GM18873 (cell line): ENCODE data around the gene C2CD4C.
"Not testable (repeated sequence)": the region's sequence is repeated elsewhere in the genome, so short reads cannot be mapped to it uniquely, and the experiment has no call there.

ENCODE experiments used
- ATAC-seq: cut with Tn5 transposase; IDR thresholded peaks from one replicate; pipeline ENCODE4 v1.9.1; 2021; ENCODE audit warnings: mild to moderate bottlenecking, moderate library complexity, moderate number of reproducible peaks; ENCODE audit not compliant: unreplicated experiment, low FRiP score

The C2CD4C gene

DNA sequence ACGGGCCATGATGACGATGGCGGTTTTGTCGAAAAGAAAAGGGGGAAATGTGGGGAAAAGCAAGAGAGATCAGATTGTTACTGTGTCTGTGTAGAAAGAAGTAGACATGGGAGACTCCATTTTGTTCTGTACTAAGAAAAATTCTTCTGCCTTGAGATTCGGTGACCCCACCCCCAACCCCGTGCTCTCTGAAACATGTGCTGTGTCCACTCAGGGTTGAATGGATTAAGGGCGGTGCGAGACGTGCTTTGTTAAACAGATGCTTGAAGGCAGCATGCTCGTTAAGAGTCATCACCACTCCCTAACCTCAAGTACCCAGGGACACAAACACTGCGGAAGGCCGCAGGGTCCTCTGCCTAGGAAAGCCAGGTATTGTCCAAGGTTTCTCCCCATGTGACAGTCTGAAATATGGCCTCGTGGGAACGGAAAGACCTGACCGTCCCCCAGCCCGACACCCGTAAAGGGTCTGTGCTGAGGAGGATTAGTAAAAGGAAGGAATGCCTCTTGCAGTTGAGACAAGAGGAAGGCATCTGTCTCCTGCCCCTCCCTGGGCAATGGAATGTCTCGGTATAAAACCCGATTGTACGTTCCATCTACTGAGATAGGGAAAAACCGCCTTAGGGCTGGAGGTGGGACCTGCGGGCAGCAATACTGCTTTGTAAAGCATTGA is 22.2 kb downstream of the C2CD4C start:
- ATAC-seq = not testable (repeated sequence)

DNA sequence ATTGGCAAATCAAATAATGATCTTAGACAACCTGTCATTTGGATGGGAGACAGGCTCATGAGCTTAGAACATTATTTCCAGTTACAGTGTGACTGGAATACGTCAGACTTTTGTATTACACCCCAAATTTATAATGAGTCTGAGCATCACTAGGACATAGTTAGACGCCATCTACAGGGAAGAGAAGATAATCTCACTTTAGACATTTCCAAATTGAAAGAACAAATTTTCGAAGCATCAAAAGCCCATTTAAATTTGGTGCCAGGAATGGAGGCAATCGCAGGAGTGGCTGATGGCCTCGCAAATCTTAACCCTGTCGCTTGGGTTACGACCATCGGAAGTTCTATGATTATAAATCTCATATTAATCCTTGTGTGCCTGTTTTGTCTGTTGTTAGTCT is 22.8 kb downstream of the C2CD4C start:
- not testable (repeated sequence) for ATAC-seq

DNA sequence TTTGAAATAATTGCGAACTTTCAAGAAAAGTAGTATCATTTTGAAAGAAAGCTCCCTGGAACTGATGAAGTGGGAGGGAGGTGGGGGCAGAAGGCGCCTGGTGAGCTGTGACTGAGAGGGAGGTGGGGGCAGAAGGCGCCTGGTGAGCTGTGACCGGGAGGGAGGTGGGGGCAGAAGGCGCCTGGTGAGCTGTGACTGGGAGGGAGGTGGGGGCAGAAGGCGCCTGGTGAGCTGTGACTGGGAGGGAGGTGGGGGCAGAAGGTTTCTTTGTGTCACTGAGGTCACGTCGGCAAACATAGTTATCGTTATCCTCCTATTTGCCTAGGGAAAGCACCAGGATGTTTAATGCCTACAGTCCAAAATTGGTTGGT is 24.2 kb downstream of the C2CD4C start:
- no peak for ATAC-seq

DNA sequence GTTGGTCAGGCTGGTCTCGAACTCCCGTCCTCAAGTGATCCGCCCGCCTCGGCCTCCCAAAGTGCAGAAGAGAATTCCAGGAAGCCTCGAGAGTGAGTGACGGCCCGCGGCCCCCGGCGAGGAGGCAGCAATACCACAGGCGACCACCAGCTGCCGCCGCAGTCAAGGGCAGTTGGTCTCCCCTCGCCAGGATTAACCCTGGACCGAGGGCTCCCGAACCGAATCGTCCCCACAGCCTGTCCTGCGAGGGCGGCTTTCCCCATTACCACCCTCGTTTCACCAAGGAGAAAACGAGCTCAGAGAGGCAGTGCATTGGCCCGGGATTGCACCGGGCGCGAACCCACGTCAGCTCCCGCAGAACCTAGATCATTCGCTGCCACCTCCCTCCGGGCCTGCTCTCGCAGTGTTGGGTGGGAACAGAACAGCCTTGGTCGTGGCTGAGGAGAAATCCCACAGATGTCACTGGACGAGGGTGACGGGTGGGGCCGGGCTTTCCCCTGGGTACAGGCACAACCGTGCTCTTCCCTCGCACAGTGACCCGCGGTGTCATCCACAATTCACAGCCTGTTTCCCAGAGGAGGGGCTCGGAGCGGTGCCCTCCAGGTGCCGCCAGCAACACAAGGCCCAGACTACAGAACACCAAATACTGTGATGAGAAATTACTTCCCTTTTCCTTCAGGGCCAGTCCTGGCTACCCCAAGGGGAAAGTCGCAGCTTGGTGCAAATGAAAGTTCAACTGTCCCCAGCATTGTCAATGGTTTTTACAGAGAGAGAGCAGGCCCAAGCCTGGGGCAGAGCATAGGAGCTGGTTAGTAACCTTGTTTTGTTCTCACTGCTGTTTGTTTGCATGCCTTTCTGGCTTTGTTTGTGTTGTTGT is 24.8 kb downstream of the C2CD4C start:
- no peak for ATAC-seq

DNA sequence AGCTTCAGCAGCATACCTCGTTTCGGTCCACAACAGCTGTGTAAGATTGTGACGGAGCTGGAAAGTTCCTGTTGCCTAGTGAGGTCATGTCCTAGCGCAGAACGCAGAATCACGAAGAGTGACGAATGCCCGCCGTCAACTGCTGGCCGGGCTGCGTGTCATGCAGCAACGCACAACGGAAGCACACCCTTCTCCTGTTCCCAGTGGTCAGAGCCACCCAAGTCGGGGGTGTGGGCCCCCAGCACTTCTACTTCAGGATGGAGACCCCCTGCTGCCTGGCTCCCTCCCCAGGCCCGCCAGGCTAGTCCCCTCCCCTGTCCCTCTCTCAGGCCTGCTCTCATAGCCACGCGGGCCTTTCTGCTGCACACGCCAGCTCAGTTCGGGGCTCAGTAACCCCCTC is 25.9 kb downstream of the C2CD4C start:
- no peak for ATAC-seq

DNA sequence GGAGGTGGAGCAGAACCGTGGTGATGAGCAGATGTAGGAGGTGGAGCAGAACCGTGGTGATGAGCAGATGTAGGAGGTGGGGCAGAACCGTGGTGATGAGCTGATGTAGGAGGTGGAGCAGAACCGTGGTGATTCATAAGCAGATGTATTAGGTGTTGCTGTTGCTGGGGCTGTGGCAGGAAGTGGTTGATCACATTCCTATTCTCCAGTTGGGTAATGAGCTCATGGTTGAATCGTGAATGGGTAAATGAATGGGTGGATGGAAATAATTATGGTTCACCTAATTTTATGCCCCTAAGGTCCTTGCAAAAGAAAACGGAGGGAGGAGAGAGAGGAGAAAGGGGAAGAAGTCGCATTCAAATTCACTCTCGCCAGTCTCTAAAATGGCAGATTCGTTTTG is 26.4 kb downstream of the C2CD4C start:
- ATAC-seq = not testable (repeated sequence)

DNA sequence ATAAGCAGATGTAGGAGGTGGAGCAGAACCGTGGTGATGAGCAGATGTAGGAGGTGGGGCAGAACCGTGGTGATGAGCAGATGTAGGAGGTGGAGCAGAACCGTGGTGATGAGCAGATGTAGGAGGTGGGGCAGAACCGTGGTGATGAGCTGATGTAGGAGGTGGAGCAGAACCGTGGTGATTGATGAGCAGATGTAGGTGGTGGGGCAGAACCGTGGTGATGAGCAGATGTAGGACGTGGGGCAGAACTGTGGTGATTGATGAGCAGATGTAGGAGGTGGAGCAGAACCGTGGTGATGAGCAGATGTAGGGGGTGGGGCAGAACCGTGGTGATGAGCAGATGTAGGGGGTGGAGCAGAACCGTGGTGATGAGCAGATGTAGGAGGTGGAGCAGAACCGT is 27.0 kb downstream of the C2CD4C start:
- not testable (repeated sequence) for ATAC-seq

DNA sequence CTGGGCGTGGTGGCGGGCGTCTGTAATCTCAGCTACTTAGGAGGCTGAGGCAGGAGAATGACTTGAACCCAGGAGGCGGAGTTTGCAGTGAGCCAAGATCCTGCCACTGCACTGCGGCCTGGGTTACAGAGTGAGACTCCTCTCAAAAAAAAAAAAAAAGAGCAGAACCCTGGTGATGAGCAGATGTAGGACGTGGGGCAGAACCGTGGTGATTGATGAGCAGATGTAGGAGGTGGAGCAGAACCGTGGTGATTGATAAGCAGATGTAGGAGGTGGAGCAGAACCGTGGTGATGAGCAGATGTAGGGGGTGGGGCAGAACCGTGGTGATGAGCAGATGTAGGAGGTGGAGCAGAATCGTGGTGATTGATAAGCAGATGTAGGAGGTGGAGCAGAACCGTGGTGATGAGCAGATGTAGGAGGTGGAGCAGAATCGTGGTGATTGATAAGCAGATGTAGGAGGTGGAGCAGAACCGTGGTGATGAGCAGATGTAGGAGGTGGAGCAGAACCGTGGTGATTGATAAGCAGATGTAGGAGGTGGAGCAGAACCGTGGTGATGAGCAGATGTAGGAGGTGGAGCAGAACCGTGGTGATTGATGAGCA is 28.2 kb downstream of the C2CD4C start:
- ATAC-seq = not testable (repeated sequence)

DNA sequence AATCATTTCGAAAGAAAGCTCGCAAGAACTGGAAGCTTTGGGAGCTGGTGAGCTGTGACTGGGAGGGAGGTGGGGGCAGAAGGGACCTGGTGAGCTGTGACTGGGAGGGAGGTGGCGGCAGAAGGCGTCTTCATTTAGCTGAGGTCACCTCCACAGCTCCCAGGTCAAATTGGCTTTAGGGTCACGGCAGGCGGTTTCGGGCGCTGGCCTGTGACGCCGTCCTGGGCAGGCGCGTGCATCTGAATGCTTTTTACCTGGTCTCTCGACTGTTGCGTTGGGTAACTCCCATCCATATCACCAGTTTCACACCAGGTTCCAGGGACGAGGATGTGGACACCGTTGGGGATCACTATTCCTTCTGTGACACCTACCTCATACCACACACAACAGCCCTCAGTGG is 29.2 kb downstream of the C2CD4C start:
- ATAC-seq = no peak

DNA sequence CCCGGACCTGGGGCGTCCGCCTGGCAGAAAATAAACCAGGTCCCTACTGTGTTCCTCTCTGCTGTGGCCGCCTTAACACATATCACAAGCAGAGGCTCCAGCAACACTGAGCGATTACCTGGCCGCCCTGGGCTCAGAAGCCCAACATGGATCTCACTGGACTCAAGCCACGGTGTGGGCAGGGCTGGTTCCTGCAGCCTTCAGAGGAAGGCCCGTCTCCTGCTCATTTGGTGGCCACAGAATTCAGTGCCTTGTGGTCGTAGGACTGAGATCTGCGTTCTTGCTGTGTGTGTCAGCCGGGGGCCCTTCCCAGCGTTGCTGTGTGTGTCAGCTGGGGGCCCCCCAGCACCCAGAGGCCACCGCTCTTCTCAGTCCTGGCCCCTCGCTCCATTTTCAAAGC is 30.2 kb downstream of the C2CD4C start:
- no peak for ATAC-seq

DNA sequence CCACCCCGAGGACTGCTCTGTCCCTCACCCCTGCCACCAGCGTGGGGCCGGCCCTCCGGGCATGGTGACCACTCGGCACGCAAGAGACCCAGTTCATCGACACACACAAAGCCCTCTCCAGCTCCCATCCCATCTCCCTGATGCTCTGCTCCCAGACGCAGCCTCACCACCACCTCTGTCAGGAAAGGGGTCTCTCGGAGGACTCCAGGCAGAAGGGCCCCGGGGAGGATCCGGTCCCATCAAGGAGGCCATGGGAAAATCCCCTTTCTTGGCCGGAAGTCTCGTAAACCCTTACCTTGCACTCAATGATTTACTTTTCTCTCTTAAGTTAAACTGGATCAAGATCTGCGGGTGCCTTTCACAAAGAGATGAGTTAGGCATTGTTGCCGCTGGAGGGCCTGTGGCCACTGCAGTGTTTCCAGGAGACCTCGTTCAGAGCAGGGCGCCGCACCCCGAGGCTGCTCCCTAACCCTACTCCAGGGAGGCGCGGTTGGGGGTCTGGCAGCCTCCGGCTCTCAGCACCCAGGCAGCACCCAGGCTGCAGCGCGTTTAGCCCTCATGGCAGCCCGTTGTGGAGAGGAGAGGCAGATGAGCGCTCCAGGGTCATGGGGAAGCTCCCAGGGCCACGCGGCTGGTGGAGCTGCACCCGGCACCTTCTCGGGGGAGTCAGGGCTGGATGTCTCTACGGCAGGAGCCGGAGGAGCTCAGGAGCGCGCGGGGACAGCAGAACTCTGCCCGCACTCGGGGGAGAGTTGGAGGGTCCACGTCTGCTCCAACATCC is 31.0 kb downstream of the C2CD4C start:
- ATAC-seq = no peak

DNA sequence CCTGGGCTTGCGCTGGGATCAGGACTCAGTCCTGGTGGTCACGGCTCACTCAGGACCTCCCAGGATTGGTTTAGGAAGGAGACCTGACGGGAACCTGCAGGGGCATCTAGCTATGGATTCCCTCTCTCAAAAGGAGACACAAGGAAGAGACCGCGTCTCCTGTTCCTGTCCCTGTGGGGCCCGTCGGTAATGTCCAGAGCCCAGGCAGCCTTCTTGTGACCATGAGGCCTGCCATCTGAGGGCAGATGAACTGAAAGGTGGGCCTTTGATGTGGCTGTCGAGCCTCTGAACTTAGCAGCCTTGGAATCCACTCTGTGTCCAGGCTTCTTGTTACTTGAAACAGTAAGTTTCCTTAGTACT is 32.9 kb downstream of the C2CD4C start:
- ATAC-seq = no peak

DNA sequence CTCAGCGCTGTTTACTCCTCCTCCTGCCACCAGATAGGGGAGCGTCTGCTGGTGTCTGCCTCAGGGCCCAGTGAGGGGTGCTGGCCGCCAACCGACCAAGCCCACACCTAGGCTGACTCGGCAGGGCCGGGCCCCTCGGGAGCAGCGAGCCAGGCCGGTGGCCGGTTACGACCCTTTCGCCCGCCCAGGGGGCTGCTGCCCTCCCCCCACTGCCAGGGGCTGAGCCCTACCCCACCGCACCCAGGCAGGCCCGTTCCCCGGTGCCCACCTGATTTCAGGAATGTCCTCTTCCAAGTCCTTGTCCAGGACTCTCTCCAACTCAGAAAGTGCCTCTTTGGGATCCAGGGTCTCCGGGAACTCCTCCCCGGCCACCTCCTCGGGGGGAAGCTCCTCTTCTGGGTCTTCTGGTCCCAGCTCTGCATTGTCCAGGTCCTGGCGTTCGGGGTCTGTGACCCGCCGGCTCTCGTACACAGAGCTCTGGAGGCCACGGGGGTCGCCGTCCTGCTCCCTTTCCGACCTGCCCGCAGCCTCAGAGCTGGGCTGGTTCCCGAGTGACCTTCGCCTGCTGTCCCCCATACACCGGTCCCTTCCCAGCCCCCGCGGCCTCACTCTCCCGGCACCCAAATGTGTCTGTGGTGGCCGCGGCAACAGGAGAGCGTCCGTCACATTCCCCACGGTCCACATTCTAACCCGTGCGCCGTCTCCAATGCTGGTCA is 33.4 kb downstream of the C2CD4C start:
- no peak for ATAC-seq

DNA sequence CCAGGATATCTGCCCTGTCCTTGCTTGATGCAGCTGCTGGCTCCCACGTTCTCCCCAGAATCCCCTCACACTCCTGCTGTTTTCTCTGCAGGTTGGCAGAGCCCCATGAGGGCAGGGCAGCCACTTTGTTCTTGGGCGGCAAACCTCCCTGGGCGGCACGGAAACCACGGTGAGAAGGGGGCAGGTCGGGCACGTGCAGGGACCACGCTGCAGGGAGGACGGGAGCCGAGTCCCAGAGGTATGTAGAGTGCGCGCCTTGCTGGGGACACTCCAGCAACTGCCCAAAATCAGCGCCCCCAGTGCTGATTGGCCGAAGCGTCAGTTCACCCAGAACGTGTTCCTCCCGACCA is 34.1 kb downstream of the C2CD4C start:
- no peak for ATAC-seq

DNA sequence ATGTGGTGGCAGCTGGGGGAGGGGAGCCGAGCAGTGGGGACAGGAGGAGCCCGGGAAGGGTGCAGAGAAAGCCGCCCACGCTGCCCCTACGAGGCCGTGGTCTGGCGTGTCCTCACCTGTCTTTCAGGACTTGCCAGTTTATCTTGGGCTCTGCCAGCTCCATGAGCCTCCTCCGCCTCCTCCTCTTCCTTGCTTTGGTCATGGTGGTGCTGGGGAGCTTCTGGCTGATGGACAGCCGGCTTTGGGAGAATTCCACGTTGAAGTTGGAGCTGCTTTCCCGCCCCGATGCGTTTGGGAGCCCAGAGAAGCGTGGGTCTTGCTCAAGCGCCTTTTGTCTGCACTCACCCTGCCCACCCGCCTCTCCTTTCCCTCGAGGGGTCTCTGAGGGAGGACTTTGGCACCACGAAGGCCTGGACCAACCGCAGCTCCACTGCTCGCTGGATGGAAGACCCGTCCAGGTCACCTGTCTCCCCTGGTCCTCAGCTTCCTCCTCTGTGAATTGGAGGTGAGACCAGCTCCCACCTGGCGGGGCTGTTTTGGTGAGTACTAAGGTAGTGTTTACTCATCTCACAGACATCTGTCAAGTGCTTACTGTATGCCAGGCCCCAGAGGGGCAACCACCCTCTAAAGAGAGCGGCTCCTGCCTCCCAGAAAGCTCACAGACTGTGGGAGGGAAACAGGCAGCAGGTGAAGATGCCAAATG is 34.6 kb downstream of the C2CD4C start:
- no peak for ATAC-seq

DNA sequence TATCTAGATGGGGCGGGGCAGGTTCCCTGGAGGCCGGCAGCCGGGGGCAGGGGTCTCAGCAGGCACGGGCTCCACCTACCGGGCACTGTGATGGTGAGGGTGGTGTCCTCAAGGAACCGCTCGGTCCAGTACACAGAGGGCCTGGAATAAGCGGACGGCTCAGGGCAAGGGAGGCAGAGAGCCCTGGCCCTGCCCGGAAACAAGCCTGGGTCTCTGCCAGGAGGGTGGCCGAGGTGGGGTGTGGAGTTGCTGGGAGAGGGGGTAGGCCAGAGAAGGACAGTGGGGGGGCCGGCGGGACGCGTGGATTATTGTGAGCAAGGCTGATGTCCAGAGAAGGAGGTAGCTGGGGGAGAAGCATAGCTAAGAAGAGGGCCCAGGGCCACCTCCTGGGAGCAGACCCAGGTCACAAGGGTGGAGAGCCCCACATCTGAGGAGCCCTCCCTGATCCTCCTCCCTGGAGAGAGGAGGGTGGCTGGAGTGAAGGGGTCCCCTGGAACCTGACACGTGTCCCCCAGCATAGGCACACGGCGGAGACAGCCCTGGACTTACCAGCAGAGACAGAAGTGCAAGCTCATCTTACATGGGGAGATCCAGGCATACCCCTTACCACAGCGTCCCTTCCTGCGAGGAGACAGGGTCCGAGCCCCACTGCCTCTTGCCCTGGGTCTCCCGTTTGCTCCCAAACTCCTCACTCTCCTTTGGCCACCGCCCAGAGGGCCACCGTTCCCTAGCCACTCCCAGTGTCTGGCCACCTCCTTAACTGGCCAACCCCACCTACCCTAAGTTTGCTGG is 35.4 kb downstream of the C2CD4C start:
- no peak for ATAC-seq

DNA sequence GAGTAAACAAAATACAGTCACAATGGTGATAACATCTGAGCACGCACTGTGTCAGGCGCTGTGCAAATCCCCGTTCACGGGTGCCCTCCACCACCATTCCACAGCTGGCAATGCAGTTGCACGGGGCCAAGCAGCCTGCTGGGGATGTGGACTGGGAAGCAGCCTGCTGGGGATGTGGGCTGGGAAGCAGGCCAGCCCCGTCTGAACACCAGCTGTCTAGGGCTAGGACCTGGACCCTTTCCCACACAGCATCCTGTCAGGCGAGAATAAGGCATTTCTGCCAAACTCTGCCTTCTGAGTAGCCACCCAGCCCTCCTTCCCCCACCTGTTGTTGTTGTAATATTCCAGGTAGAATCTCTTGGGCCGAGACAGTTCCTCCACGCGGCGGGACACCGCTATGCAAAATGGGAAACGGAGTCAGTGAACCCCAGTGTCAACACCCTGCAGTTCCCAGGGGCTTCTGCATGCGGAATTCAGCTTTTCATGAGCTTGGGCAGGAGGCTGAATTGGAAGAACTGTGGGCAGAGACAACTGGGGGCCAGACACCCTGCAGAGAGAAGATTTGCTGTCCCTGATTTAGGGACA is 36.5 kb downstream of the C2CD4C start:
- ATAC-seq = no peak

DNA sequence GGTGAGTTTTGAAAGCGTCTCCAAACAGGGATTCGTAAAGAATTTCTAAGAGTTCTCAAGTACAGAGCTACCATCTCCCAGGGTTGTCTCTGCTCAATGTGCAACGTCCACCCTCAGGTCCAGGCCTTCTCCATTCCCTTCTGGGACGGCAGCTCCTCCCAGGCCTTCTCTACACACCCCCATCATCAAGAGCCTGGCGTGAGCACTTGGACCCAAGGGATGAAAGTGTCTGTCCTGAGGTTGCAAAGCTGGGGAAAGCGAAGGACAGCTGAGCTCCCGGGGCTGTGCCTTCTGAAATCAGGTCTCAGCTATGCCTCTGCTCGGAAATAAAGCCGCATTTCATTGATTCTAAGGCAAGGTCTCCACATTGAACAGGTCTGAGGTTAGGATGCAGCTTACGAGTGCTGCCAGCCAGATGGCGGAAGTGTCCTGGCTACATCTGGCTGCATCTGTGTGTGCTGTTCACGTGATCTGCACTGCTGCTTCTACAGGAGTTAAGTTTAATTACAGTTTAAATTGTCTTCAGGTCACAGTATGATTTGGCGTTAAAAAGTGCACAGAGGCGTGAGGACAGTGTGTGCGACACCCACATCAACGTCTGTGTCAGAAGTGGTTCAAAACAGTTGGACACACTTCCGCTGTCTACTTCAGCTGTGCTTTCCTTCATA is 37.3 kb downstream of the C2CD4C start:
- no peak for ATAC-seq
